Astrocyte (in vitro differentiated cells and primary cell): ENCODE data around the gene G6PC3.

ENCODE experiments used
- EZH2 ChIP-seq: IDR thresholded peaks from 2 replicates; pipeline ENCODE4 v1.6.1; 2012; ENCODE audit warnings: mild to moderate bottlenecking, low read length, inconsistent platforms; ENCODE audit not compliant: insufficient read depth
- TF ChIP-seq, protein P1 (sequence below): IDR thresholded peaks from 2 replicates; pipeline ENCODE4 v1.5.1; 2011; ENCODE audit warnings: low read depth, mild to moderate bottlenecking, inconsistent platforms, low read length, moderate library complexity; ENCODE audit not compliant: insufficient read depth

DNA sequence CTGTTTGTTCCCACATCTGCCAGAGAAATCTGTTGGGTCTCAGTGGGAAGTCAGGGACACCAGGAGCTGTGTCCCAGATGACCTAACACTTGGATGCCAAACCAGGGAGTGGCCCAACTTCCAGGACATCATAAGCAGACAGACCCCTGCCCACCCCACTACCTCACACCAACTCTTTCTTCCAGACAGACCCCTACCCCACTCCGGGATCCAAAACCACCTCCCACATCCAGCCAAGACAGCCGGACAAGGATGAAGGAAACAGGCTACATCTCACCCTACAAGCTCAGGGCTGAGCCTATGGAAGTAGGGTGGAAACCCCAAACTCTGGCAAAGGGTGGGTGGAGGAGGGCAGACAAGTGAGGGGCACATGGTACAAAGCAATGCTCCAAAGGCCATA, 49.3 kb downstream of the G6PC3 start:
- TF ChIP-seq, protein P1, sequence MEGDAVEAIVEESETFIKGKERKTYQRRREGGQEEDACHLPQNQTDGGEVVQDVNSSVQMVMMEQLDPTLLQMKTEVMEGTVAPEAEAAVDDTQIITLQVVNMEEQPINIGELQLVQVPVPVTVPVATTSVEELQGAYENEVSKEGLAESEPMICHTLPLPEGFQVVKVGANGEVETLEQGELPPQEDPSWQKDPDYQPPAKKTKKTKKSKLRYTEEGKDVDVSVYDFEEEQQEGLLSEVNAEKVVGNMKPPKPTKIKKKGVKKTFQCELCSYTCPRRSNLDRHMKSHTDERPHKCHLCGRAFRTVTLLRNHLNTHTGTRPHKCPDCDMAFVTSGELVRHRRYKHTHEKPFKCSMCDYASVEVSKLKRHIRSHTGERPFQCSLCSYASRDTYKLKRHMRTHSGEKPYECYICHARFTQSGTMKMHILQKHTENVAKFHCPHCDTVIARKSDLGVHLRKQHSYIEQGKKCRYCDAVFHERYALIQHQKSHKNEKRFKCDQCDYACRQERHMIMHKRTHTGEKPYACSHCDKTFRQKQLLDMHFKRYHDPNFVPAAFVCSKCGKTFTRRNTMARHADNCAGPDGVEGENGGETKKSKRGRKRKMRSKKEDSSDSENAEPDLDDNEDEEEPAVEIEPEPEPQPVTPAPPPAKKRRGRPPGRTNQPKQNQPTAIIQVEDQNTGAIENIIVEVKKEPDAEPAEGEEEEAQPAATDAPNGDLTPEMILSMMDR: no peak
- TF ChIP-seq EZH2: no peak
